Measurements from ENCODE around the gene COPS7A. TPM values are rescaled to one million over a fixed set of nuclear protein-coding genes. Genes with fewer than 3 reads are reported as not detected.
A peak's percentile ranks its signal among the peaks of the same experiment; 100 is the strongest.

COPS7A gene
- total RNA-seq, 2 donors from 2014 or later: 69.9 to 78.2 TPM

GRCh38 chr12:6748761-6749160 is 24.9 kb downstream of the COPS7A start:
- ATAC-seq (ENCODE audit: insufficient number of reproducible peaks, low FRiP score, low read depth) (no peak), DNase-seq (ENCODE audit: low spot score) (no peak)
- peaks cover 9 to 18% of the 10 kb centered on the region in 2 donors for H3K4me1 ChIP-seq (ENCODE audit: control insufficient read depth in 1 of 2, low read depth in 2 of 2)
- TF ChIP-seq, protein P1, sequence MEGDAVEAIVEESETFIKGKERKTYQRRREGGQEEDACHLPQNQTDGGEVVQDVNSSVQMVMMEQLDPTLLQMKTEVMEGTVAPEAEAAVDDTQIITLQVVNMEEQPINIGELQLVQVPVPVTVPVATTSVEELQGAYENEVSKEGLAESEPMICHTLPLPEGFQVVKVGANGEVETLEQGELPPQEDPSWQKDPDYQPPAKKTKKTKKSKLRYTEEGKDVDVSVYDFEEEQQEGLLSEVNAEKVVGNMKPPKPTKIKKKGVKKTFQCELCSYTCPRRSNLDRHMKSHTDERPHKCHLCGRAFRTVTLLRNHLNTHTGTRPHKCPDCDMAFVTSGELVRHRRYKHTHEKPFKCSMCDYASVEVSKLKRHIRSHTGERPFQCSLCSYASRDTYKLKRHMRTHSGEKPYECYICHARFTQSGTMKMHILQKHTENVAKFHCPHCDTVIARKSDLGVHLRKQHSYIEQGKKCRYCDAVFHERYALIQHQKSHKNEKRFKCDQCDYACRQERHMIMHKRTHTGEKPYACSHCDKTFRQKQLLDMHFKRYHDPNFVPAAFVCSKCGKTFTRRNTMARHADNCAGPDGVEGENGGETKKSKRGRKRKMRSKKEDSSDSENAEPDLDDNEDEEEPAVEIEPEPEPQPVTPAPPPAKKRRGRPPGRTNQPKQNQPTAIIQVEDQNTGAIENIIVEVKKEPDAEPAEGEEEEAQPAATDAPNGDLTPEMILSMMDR (IDR thresholded peaks at IDR 0.05): no peak
- no peaks in the 10 kb centered on the region for H3K27me3 ChIP-seq (replicated peaks; ENCODE audit: insufficient read depth)
- peaks cover 49% of the 10 kb centered on the region for H3K36me3 ChIP-seq
- no peaks in the 10 kb centered on the region for H3K9me3 ChIP-seq
- no peak overlapping the region for H3K4me3 ChIP-seq
- H3K27ac ChIP-seq: no peak overlapping the region

- Histone ChIP-seq H3K27me3 (replicated peaks; ENCODE audit: insufficient read depth) (no peaks in the 10 kb centered on the region), H3K4me3 (no peak overlapping the region), H3K27ac (no peak overlapping the region), H3K4me1 (ENCODE audit: control insufficient read depth in 1 of 2, low read depth in 2 of 2) (peaks cover 9 to 22% of the 10 kb centered on the region in 2 donors), H3K9me3 (no peaks in the 10 kb centered on the region), H3K36me3 (peaks cover 49% of the 10 kb centered on the region)
- DNase-seq (ENCODE audit: low spot score) (no peak), ATAC-seq (ENCODE audit: insufficient number of reproducible peaks, low FRiP score, low read depth) (no peak)
- TF ChIP-seq, protein P1 (IDR thresholded peaks at IDR 0.05): no peak
These were observed 26.7 kb downstream of the COPS7A start for GRCh38 chr12:6750506-6750905.

DNA sequence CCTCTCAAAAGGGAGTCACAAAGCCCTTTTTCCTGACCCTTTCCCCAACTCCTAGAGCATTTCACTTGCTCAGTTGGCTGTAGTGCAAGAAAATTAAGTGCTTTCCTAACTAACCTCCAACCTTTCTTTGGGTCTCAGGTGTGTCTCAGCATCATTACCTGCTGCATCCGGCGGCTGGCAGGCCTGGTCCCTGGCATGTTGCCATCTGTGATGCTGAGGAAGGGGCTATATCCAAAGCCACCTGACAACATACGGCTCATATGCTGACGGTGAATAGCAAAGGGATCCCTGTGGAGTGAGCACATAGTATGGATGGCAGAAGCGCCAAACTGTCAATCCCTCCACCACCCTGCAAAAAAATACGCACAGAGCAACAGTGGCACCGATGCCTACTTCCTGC is 27.9 kb downstream of the COPS7A start:
- Histone ChIP-seq H3K4me3 (peak overlapping the region; percentile 98), H3K36me3 (peaks cover 47% of the 10 kb centered on the region)

GRCh38 chr12:6752167-6752920 is 28.5 kb downstream of the COPS7A start:
- TF ChIP-seq, protein P1 (IDR thresholded peaks at IDR 0.05): no peak
- Histone ChIP-seq H3K27ac (peak overlapping the region; percentile 89 to 92), H3K9me3 (no peaks in the 10 kb centered on the region), H3K4me1 (ENCODE audit: control insufficient read depth in 1 of 2, low read depth in 2 of 2) (peaks cover 9 to 22% of the 10 kb centered on the region in 2 donors), H3K36me3 (peaks cover 41% of the 10 kb centered on the region), H3K4me3 (peak overlapping the region; percentile 98), H3K27me3 (replicated peaks; ENCODE audit: insufficient read depth) (no peaks in the 10 kb centered on the region)
- no peak for ATAC-seq (ENCODE audit: insufficient number of reproducible peaks, low FRiP score, low read depth)
- no peak for DNase-seq (ENCODE audit: low spot score)

More for the DNA sequence above, 27.9 kb downstream of the COPS7A start:
- TF ChIP-seq, protein P1 (IDR thresholded peaks at IDR 0.05): no peak
- H3K27ac ChIP-seq: peak overlapping the region; percentile 89 to 92
- ATAC-seq (ENCODE audit: insufficient number of reproducible peaks, low FRiP score, low read depth): no peak
- H3K4me1 ChIP-seq (ENCODE audit: control insufficient read depth in 1 of 2, low read depth in 2 of 2): peaks cover 9 to 22% of the 10 kb centered on the region in 2 donors
- no peaks in the 10 kb centered on the region for H3K9me3 ChIP-seq
- H3K27me3 ChIP-seq (replicated peaks; ENCODE audit: insufficient read depth): no peaks in the 10 kb centered on the region
- no peak for DNase-seq (ENCODE audit: low spot score)

GRCh38 chr12:6752921-6753771 is 29.3 kb downstream of the COPS7A start, which contains the start of gene MLF2:
MLF2 (minus strand) TSS chr12:6753141; CDS start chr12:6752334, 807 bp downstream.
- TF ChIP-seq, protein P1 (IDR thresholded peaks at IDR 0.05): no peak
- DNase-seq (ENCODE audit: low spot score): peak; percentile 94
- Histone ChIP-seq H3K9me3 (no peaks in the 10 kb centered on the region), H3K27ac (peak within 1 kb of the TSS; percentile 89 to 92), H3K4me3 (peak within 1 kb of the TSS; percentile 98), H3K27me3 (replicated peaks; ENCODE audit: insufficient read depth) (no peaks in the 10 kb centered on the region), H3K4me1 (ENCODE audit: control insufficient read depth in 1 of 2, low read depth in 2 of 2) (peaks cover 9 to 22% of the 10 kb centered on the region in 2 donors), H3K36me3 (peaks cover 33% of the 10 kb centered on the region)
- ATAC-seq (ENCODE audit: insufficient number of reproducible peaks, low FRiP score, low read depth): peak; percentile 99
